8988T (cell line): Measurements from ENCODE around the gene WDR6.
"Not testable (repeated sequence)": the region's sequence is repeated elsewhere in the genome, so short reads cannot be mapped to it uniquely, and the experiment has no call there.

Experiments
- DNase-seq: peaks from one replicate; pipeline ENCODE4 v3.0.0; 2011

The WDR6 gene

GRCh38 chr3:48991851-48992545, 15.2 kb upstream of the WDR6 start:
- no peak for DNase-seq

GRCh38 chr3:48993834-48994233, 13.4 kb upstream of the WDR6 start:
- DNase-seq = no peak

GRCh38 chr3:48996640-48997039, 10.6 kb upstream of the WDR6 start:
- no peak for DNase-seq

- DNase-seq = no peak
Observed at GRCh38 chr3:48997102-48997635, 10.0 kb upstream of the WDR6 start.

GRCh38 chr3:48997714-48998637, 9.2 kb upstream of the WDR6 start:
- no peak for DNase-seq

- no peak for DNase-seq
Observed at GRCh38 chr3:48999085-48999858, 7.9 kb upstream of the WDR6 start.

- no peak for DNase-seq
Observed at GRCh38 chr3:49001155-49001554, 6.0 kb upstream of the WDR6 start.

GRCh38 chr3:49004352-49005302, 2.6 kb upstream of the WDR6 start:
- no peak for DNase-seq

- DNase-seq = no peak
Observed at GRCh38 chr3:49005303-49005680, 1.9 kb upstream of the WDR6 start.

- DNase-seq = no peak
Observed at GRCh38 chr3:49005998-49006397, 1.2 kb upstream of the WDR6 start.

GRCh38 chr3:49006408-49007067, 653 bp upstream of the WDR6 start:
- DNase-seq = no peak

GRCh38 chr3:49007771-49008528, 759 bp downstream of the WDR6 start:
- DNase-seq = peak; percentile 91

- not testable (repeated sequence) for DNase-seq
Observed at GRCh38 chr3:49008627-49009026, 1.4 kb downstream of the WDR6 start.

- no peak for DNase-seq
Observed at GRCh38 chr3:49009396-49009795, 2.2 kb downstream of the WDR6 start.

- peak; percentile 35 for DNase-seq
Observed at GRCh38 chr3:49012441-49013017, 5.3 kb downstream of the WDR6 start.

- peak; percentile 10 for DNase-seq
Observed at GRCh38 chr3:49013113-49013737, 6.0 kb downstream of the WDR6 start.

GRCh38 chr3:49013738-49014660, 6.8 kb downstream of the WDR6 start:
- DNase-seq = peak; percentile 86

- DNase-seq = no peak
Observed at GRCh38 chr3:49015072-49015471, 7.9 kb downstream of the WDR6 start.

- DNase-seq = peak; percentile 8
Observed at GRCh38 chr3:49015765-49016164, 8.6 kb downstream of the WDR6 start.
